HEK293T (cell line): ENCODE data around the gene MGAT1.

Source experiments
- CTCF ChIA-PET: fragments of 350-600 bp; formaldehyde crosslinking; extraction: SDS; loops from one replicate; lab custom pipeline; 2021; ENCODE audit warnings: antibody characterized with exemption, inconsistent platforms; lab: Yijun Ruan, JAX
- POLR2A ChIA-PET: fragments of 350-600 bp; formaldehyde crosslinking; extraction: SDS; loops from one replicate; lab custom pipeline; 2020; ENCODE audit warnings: antibody characterized with exemption, inconsistent platforms; lab: Yijun Ruan, JAX
- DNase-seq: peaks from one replicate; pipeline ENCODE4 v3.0.0; 2012; ENCODE audit warnings: mixed read lengths; ENCODE audit errors: extremely low spot score
- ARNT ChIP-seq: fragments of 450-650 bp; IDR thresholded peaks from 2 replicates; pipeline ENCODE4 v1.6.1; 2017; ENCODE audit warnings: mild to moderate bottlenecking
- BHLHE40 ChIP-seq: fragments of 450-650 bp; IDR thresholded peaks from 2 replicates; pipeline ENCODE4 v1.6.1; 2016; ENCODE audit warnings: mild to moderate bottlenecking, moderate library complexity, borderline replicate concordance
- CTBP1 ChIP-seq: fragments of 450-650 bp; IDR thresholded peaks from 2 replicates; pipeline ENCODE4 v1.6.1; 2016; ENCODE audit warnings: borderline replicate concordance
- ELF4 ChIP-seq: fragments of 450-650 bp; IDR thresholded peaks from 2 replicates; pipeline ENCODE4 v1.6.1; 2017; ENCODE audit warnings: antibody characterized with exemption
- FOXA1 ChIP-seq: fragments of 450-650 bp; IDR thresholded peaks from 2 replicates; pipeline ENCODE4 v1.6.1; 2016; ENCODE audit warnings: mild to moderate bottlenecking
- FOXK2 ChIP-seq: fragments of 450-650 bp; IDR thresholded peaks from 2 replicates; pipeline ENCODE4 v1.6.1; 2016; ENCODE audit warnings: mild to moderate bottlenecking
- FOXM1 ChIP-seq: fragments of 450-650 bp; IDR thresholded peaks from 2 replicates; pipeline ENCODE4 v1.6.1; 2017; ENCODE audit warnings: mild to moderate bottlenecking, borderline replicate concordance
- HDGF ChIP-seq: fragments of 450-650 bp; IDR thresholded peaks from 2 replicates; pipeline ENCODE4 v1.6.1; 2017; ENCODE audit warnings: antibody characterized with exemption, borderline replicate concordance
- L3MBTL2 ChIP-seq: fragments of 450-650 bp; conservative IDR thresholded peaks from 2 replicates; pipeline ENCODE4 v1.6.1; 2016; ENCODE audit warnings: mild to moderate bottlenecking
- LEF1 ChIP-seq: fragments of 450-650 bp; IDR thresholded peaks from 2 replicates; pipeline ENCODE4 v1.6.1; 2017; ENCODE audit warnings: mild to moderate bottlenecking, borderline replicate concordance
- NFRKB ChIP-seq: fragments of 450-650 bp; IDR thresholded peaks from 2 replicates; pipeline ENCODE4 v1.6.1; 2016; ENCODE audit warnings: mild to moderate bottlenecking, moderate library complexity
- SP1 ChIP-seq: fragments of 450-650 bp; IDR thresholded peaks from 2 replicates; pipeline ENCODE4 v1.6.1; 2017
- SUZ12 ChIP-seq: fragments of 450-650 bp; IDR thresholded peaks from 2 replicates; pipeline ENCODE4 v1.6.1; 2016; ENCODE audit warnings: mild to moderate bottlenecking
- TARDBP ChIP-seq: fragments of 450-650 bp; IDR thresholded peaks from 2 replicates; pipeline ENCODE4 v1.6.1; 2016
- ZNF384 ChIP-seq: fragments of 450-650 bp; IDR thresholded peaks from 2 replicates; pipeline ENCODE4 v1.6.1; 2016
- TF ChIP-seq, protein P1 (sequence below): fragments of 450-650 bp; IDR thresholded peaks from 2 replicates; pipeline ENCODE4 v1.6.1; 2016

MGAT1 gene

DNA sequence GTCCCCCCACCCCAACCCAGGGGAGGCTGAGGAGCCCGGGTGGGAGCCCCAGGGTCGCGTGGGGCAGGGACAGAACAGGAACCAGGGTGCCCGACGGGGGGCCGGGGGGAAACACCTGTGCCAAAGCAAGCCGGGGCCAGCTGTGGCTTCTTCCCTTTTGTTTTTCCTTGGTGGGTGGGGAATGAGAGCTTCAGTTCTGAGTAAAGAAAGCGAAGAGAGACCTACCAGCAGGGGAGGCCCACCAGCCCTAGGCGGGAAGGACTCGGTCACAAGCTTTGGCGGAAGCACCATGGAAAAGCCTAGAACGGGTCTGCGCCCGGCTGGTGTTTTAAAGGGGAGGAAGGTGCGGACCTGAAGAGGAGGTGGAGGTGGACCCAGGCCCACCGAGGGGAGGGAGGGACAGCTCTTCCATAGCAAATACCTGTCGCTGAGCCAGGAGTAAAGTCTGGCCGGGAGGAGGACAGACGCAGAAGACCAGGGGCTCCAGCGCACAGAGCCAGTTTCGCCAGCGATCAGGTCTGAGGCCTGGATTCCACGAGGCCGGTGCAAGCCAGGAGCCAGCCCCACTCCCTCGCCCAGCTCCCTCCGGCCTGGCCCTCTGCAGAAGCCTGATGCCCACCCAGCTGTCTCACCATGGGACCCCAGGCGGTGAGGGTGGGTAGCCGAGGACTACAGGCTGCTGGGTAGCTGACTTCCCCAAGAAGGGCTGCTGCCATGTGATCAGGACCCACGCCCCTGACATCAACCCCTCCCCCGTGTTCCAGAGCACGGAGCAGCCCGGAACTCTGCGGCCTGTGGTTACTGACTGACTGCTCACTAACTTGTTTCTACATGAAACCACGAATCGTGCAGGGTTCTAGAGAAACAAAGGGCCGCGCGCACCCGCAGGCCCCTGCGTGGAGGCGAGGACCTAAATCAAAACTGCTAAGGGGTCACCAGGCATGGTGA, 849 bp upstream of the MGAT1 start:
- TF ChIP-seq TARDBP (no peak), FOXK2 (no peak), LEF1 (no peak), BHLHE40 (no peak), CTBP1 (no peak), L3MBTL2 (no peak), ARNT (no peak)
- ChIA-PET POLR2A (interaction anchor here (0.7 to 1.9 kb wide), 3 partner anchors 9 to 58 kb away, joined by 3 to 7 read pairs (median 5); partner anchors contain the start of gene ZFP62), CTCF (no interaction called here)
- DNase-seq: no peak

- no peak for DNase-seq
- TF ChIP-seq, protein P1, sequence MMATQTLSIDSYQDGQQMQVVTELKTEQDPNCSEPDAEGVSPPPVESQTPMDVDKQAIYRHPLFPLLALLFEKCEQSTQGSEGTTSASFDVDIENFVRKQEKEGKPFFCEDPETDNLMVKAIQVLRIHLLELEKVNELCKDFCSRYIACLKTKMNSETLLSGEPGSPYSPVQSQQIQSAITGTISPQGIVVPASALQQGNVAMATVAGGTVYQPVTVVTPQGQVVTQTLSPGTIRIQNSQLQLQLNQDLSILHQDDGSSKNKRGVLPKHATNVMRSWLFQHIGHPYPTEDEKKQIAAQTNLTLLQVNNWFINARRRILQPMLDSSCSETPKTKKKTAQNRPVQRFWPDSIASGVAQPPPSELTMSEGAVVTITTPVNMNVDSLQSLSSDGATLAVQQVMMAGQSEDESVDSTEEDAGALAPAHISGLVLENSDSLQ: no peak
- TF ChIP-seq CTBP1: no peak
- no peak for TF ChIP-seq SUZ12
- no peak for TF ChIP-seq HDGF
- TF ChIP-seq LEF1: no peak
- TF ChIP-seq TARDBP: no peak
- TF ChIP-seq NFRKB: no peak
- no peak for TF ChIP-seq SP1
- TF ChIP-seq FOXM1: no peak
- TF ChIP-seq ZNF384: no peak
- no peak for TF ChIP-seq FOXA1
- no peak for TF ChIP-seq L3MBTL2
- TF ChIP-seq ELF4: no peak
- CTCF ChIA-PET: no interaction called here
- POLR2A ChIA-PET: interaction anchor here (1.0 to 1.9 kb wide), 6 partner anchors 9 to 371 kb away, joined by 3 to 15 read pairs (median 5); partner anchors contain the start of gene ZFP62
Observed at GRCh38 chr5:180801596-180802324, 846 bp downstream of the MGAT1 start.

DNA sequence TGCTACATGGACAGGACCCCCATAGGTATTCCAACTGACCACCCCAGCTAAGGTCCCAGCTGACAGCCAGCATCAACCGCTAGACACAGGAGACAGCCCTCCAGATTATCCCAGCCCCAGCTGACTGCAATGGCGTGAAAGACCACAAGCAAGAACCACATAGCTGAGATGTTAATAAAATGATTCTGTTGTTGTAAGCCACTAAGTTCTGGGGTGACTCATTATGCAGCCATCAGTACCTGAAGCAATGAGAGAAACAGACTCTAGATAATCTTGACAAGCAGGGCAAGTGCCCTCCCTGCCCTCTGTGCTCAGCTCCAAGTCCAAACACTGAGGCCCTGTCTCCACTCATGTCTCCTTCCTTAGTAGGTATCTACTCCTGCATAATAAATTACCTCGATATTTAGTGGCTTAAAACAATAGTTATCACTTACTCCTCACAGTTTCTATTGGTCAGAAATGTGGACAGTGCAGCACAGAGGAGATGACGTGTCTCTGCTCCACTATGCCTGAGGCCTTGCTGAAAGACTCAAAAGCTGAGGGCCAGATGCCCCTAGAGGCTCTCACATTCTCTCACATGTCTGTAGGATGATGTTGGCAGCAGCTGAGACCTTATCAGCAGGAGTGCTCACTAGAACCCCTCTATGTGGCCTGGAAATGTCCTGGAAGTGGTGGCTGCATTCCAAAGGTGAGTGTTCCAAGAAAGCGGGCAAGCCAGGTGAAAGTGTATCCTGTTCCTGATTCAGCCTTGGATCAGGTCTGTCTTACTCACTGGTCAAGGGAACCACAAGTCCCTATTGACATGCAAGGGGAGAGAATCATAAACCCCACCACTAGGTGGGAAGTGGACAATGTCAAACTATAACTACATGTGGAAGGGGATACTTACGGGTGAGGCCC, 2.5 kb downstream of the MGAT1 start:
- no peak for TF ChIP-seq SP1
- DNase-seq: no peak
- CTCF ChIA-PET: interaction anchor here (0.7 kb wide), 1 partner anchor 10 kb away, joined by 3 read pairs; no protein-coding TSS in a partner anchor
- POLR2A ChIA-PET: interaction anchor here (1.7 kb wide), 1 partner anchor 10 kb away, joined by 7 read pairs; no protein-coding TSS in a partner anchor

DNA sequence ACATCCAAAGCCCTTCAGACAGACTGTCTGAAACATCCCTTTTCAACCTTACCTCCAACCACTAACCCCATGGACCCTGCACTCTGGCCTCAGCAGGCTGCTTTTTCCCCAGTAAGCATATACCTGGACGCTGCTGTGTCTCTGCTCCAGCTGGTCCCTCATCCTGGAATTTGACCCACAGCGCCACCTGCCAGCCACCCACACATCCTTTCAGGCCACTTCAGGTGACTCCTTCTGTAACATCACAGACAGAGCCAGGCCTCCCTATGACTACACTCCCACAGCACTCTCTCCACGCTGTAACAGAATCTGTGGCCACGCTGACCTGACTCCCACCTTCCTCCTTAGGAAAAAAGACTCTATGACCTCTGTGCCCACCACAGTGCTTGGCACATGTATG, 3.4 kb downstream of the MGAT1 start:
- TF ChIP-seq, protein P1: no peak
- no peak for TF ChIP-seq HDGF
- TF ChIP-seq L3MBTL2: no peak
- no peak for TF ChIP-seq SP1
- no peak for TF ChIP-seq ZNF384
- TF ChIP-seq FOXA1: no peak
- TF ChIP-seq TARDBP: no peak
- ChIA-PET POLR2A (interaction anchor here (1.7 kb wide), 1 partner anchor 11 kb away, joined by 7 read pairs; no protein-coding TSS in a partner anchor), CTCF (interaction anchor here (0.8 kb wide), 1 partner anchor 14 kb away, joined by 3 read pairs; no protein-coding TSS in a partner anchor)
- no peak for DNase-seq

- TF ChIP-seq TARDBP (no peak), SP1 (no peak), HDGF (no peak)
- POLR2A ChIA-PET: interaction anchor here (1.0 kb wide), 1 partner anchor 53 kb away, joined by 3 read pairs; no protein-coding TSS in a partner anchor
- DNase-seq: no peak
- CTCF ChIA-PET: interaction anchor here (0.5 kb wide), 1 partner anchor 386 kb away, joined by 4 read pairs; no protein-coding TSS in a partner anchor
Observed at GRCh38 chr5:180798193-180798592, 4.4 kb downstream of the MGAT1 start.
